Stromal cell of bone marrow (primary cell): ENCODE data around the gene ENTPD7.
"Not testable (repeated sequence)": the region's sequence is repeated elsewhere in the genome, so short reads cannot be mapped to it uniquely, and the experiment has no call there.

Experiments
- DNase-seq: peaks from one replicate; pipeline ENCODE4 v3.0.0-alpha.2; 2012; ENCODE audit warnings: low read depth

The ENTPD7 gene

DNA sequence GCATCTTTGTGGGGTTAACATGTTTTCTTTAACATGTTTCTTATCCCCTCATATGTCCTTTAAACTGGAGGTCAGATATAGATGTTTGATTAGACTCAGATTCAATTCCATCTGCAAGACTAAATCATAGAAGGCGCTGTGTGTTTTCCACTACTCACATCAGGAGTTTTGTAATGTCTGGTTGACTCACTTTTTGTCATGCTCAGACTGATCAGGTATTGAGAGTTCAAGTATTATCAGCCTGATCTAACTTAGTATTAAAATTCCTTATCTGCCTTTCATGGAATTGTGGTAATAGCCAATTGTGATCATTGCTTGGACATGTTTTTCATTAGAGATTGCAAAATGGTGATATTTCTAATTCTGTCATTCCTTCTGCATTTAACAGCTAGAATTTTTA is 30.2 kb downstream of the ENTPD7 start:
- no peak for DNase-seq

GRCh38 chr10:99693933-99694583 is 34.7 kb downstream of the ENTPD7 start:
- peak; percentile 66 for DNase-seq

GRCh38 chr10:99695761-99696160 is 36.5 kb downstream of the ENTPD7 start:
- no peak for DNase-seq

- DNase-seq: no peak
Observed at GRCh38 chr10:99698504-99699080, 39.3 kb downstream of the ENTPD7 start.

DNA sequence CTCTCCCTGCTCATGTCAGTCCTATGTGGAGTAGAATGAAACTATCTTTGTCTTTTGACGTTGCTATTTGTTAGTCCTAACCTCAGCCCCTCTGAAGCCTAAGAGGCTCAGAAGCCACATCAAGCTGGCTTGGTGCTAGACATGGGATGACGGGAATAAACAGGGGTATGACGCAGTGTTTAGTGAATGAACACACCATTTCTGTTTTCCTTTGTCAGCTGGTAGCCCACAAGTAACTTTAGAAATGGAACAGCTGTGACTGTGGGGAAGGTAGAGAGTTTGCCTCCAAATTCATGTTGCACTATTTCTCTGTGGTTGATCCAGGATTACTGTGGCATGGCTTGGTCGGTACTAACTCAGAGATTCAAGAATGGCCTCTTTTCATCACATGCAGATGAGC is 41.3 kb downstream of the ENTPD7 start:
- DNase-seq: no peak

DNA sequence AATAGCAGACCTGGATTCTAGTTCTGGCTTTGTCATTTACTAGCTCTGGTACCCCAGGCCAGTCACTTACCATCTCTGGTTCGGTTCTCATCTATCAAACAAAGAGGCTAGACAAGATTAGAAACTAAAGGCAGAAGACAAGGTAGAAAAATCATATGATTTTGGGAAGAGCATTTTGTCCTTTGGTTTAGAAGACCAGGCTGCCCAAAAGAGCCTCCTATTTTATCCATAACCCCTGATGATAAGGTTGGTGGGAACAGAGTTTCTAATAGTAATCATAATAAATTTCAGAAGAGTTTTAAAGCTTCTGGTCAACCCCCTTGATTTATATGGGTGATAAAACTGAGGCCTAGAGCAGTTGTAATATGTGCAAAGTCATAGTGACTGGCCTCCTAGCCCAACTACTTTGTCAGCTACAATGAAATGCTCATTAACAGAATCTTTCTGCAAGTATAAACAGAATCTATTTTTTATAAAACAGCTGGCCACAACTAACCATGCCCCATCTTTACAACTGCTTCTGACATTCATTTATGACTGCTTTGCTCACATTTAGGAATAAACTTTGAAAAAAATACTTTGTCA is 49.2 kb downstream of the ENTPD7 start:
- DNase-seq: no peak

- peak; percentile 55 for DNase-seq
Observed at GRCh38 chr10:99709480-99710229, 50.3 kb downstream of the ENTPD7 start.

GRCh38 chr10:99711129-99711719 is 51.9 kb downstream of the ENTPD7 start:
- DNase-seq: peak; percentile 59

DNA sequence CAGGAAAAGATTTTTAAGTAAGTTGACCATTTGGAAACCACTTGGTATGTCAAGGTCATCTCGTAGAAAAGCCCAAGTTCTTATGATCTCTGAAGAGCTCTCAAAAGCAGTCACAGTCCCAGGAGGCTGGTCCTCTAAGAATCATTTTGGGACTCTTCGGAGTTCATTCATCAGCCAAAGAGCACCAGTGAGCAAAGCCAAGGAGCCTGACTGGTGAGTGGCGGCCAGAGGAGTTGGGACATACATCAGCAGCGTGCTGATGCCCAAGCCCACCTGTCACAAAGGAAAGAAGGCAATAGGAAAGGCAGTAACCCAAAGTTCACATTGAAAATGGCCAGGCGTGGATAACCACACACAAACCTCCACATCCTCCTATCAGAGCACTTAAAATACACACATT is 55.1 kb downstream of the ENTPD7 start:
- DNase-seq: no peak

DNA sequence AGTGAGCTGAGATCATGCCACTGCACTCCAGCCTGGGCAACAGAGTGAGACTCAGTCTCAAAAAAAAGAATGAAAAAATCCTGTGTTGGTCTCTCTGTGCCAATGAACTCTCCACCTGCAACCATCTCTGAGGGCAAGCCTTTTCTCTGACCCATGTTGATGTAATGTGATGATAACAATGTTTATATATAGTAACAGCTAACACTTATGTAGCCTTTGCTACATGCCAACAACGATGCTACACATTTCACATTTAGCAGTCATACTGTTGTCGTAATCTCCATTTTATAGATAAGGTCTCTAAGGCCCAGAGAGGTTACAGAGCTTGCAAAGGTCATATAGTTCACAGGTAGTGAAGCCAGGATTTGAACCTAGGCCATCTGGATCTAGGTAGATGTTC is 61.1 kb downstream of the ENTPD7 start:
- no peak for DNase-seq

DNA sequence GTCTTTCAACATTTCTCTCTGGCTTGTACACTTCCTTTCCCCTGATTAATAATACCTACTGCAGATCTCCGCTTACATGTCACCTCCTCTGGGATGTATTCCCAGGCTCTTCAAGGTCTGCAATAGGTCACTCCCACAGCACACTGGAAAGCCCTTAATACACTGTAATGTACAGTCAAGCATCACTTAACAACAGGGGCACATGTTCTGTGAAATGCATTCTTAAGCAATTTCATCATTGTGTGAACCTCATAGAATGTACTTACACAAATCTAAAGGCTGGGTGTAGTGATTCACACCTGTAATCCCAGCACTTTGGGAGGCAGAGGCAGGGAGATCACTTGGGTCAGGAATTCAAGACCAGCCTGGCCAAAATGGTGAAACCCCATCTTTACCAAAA is 70.7 kb downstream of the ENTPD7 start:
- DNase-seq: no peak

GRCh38 chr10:99731306-99732032 is 72.2 kb downstream of the ENTPD7 start:
- no peak for DNase-seq

- peak; percentile 94 for DNase-seq
Observed at GRCh38 chr10:99732033-99732842, 72.9 kb downstream of the ENTPD7 start, which contains the start of the genes COX15 and CUTC. TSS of gene COX15 (minus strand) at chr10:99732127. CDS start at chr10:99732049, 78 bp downstream. TSS of gene CUTC (plus strand) at chr10:99732234. CDS start at chr10:99732349, 115 bp downstream.

GRCh38 chr10:99733366-99733765 is 74.1 kb downstream of the ENTPD7 start:
- DNase-seq: no peak

DNA sequence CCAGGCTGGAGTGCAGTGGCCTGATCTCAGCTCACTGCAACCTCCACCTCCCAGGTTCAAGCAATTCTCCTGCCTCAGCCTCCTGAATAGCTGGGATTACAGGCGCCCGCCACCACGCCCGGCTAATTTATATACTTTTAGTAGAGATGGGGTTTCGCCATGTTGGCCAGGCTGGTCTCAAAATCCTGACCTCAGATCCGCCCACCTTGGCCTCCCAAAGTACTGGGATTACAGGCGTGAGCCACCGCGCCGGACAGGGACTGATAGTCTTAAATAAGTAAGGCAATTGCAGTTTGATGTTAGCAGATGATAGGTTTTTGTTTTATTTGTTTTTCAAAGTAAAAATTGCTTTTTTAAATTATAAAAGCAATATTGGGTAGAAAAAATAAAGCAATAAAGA is 74.8 kb downstream of the ENTPD7 start:
- not testable (repeated sequence) for DNase-seq

GRCh38 chr10:99740260-99740659 is 81.0 kb downstream of the ENTPD7 start:
- DNase-seq: no peak

DNA sequence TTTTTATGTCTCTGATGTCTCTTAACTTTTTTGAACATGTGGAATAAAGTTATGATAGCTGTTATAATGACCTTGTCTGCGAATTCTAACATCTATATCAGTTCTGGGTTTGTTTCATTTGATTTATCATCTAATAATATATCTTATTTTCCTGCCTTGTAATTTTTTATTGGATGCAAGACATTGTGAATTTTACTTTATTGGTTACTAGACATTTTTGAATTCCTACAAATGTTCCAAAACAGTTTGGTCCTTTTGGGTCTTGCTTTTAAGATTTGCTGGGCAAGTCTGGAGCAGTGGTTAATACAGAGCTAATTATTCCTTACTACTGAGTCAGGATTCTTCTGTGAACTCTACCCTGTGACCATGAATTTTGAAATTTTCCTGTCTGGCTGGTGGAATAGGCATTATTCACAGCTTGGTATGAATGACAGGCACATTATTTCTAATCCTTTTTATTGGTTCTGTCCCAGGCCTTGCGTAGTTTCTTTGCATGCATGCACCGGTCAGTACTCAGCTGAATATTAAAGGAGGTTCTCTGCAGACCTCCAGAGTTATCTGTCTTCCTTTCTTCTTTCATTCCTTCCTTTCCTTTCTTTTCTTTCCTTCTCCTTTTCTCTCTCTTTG is 81.7 kb downstream of the ENTPD7 start:
- DNase-seq: no peak

DNA sequence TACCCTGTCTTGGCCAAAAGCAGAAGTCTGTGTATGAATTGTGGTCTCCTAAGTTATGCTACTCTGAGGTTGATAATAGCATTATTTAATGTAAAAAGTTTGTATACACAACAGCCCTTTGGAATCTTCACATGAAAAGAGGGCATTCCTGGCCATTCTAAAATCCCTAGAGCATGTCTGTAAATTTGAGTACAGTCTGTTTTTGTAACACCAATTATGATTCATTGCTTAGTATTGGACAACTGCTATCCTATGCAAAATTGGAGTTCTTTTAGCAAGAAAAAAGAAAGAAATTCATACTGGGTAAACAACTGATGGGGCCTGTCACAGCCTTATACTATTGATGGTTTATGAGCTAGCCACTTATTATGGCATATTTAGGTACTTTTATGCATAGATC is 82.9 kb downstream of the ENTPD7 start:
- DNase-seq: peak; percentile 17

DNA sequence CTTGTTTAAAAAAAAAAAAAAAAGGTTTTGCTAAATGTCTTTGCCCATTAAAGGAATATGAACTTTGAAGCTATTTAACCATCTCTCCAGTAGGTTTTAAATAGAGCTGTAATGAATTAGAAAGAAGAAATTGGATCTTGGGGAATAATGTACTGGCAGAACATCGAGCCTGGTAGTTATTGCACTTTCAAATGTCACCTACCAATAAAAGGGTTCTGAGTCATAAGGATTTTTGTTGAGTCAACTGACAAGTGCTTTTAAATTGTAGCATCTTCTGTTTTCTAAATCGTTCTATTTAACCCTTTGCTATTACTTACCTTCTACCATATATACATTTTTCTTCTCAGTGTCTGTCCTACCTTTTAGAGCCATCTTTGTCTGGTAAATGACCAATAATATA is 83.4 kb downstream of the ENTPD7 start:
- peak; percentile 36 for DNase-seq

- DNase-seq: no peak
Observed at GRCh38 chr10:99743841-99744240, 84.5 kb downstream of the ENTPD7 start.
